Measurements from ENCODE around the gene C19orf25. TPM values are rescaled to one million over a fixed set of nuclear protein-coding genes. Genes with fewer than 3 reads are reported as not detected.

C19orf25 gene
- total RNA-seq, 4 donors from 2014 or later, result 35.5 to 68.5 (median 61.9) TPM

GRCh38 chr19:1438035-1438932, 40.7 kb downstream of the C19orf25 start, which contains the start of gene RPS15:
TSS of gene RPS15 (plus strand) at chr19:1438396. CDS start at chr19:1438426, 30 bp downstream.
- Histone ChIP-seq H3K27me3 (no peaks in the 10 kb centered on the region), H3K4me1 (peaks cover 0 to 15% (median 9%) of the 10 kb centered on the region in 4 donors), H3K36me3 (peaks cover 0 to 56% (median 0%) of the 10 kb centered on the region in 3 donors), H3K27ac (peak within 1 kb of the TSS; percentile 79 to 89 (median 88)), H3K9me3 (no peaks in the 10 kb centered on the region), H3K4me3 (peak within 1 kb of the TSS; percentile 70 to 92 (median 77))
- peak; percentile 93 to 99 (median 98) for TF ChIP-seq CTCF (IDR thresholded peaks at IDR 0.05)
- TF ChIP-seq POLR2A (IDR thresholded peaks at IDR 0.05), result peak; percentile 86 to 89
- peak; percentile 89 to 99 (median 97) for DNase-seq

- Histone ChIP-seq H3K9me3 (no peaks in the 10 kb centered on the region), H3K27ac (peak overlapping the region in 3 of 4 donors; percentile 56 to 88 (median 87)), H3K36me3 (peaks cover 0 to 60% (median 0%) of the 10 kb centered on the region in 3 donors), H3K4me3 (peak overlapping the region in 3 of 4 donors; percentile 70 to 84 (median 70)), H3K27me3 (no peaks in the 10 kb centered on the region), H3K4me1 (peaks cover 0 to 15% (median 9%) of the 10 kb centered on the region in 4 donors)
- no peak for DNase-seq
- TF ChIP-seq POLR2A (IDR thresholded peaks at IDR 0.05), result no peak
- no peak for TF ChIP-seq CTCF (IDR thresholded peaks at IDR 0.05)
Measured at GRCh38 chr19:1437609-1438008, 41.4 kb downstream of the C19orf25 start.

GRCh38 chr19:1435378-1435989, 43.5 kb downstream of the C19orf25 start:
- TF ChIP-seq CTCF (IDR thresholded peaks at IDR 0.05) (no peak), POLR2A (IDR thresholded peaks at IDR 0.05) (no peak)
- Histone ChIP-seq H3K36me3 (peaks cover 0 to 63% (median 0%) of the 10 kb centered on the region in 3 donors), H3K9me3 (no peaks in the 10 kb centered on the region), H3K4me3 (no peak overlapping the region), H3K27ac (no peak overlapping the region), H3K27me3 (no peaks in the 10 kb centered on the region), H3K4me1 (peaks cover 0 to 15% (median 9%) of the 10 kb centered on the region in 4 donors)
- DNase-seq, result no peak

GRCh38 chr19:1434577-1435060, 44.4 kb downstream of the C19orf25 start:
- no peak for TF ChIP-seq POLR2A (IDR thresholded peaks at IDR 0.05)
- TF ChIP-seq CTCF (IDR thresholded peaks at IDR 0.05), result no peak
- H3K36me3 ChIP-seq, result peaks cover 0 to 63% (median 0%) of the 10 kb centered on the region in 3 donors
- H3K4me1 ChIP-seq, result peaks cover 0 to 10% (median 6%) of the 10 kb centered on the region in 4 donors
- H3K9me3 ChIP-seq, result no peaks in the 10 kb centered on the region
- no peak for DNase-seq
- no peaks in the 10 kb centered on the region for H3K27me3 ChIP-seq
- H3K4me3 ChIP-seq, result no peak overlapping the region
- no peak overlapping the region for H3K27ac ChIP-seq

GRCh38 chr19:1434040-1434366, 45.0 kb downstream of the C19orf25 start:
- Histone ChIP-seq H3K4me1 (peaks cover 0 to 4% (median under 1%) of the 10 kb centered on the region in 4 donors), H3K27me3 (no peaks in the 10 kb centered on the region), H3K4me3 (no peak overlapping the region), H3K27ac (no peak overlapping the region), H3K36me3 (peaks cover 0 to 66% (median 0%) of the 10 kb centered on the region in 3 donors), H3K9me3 (no peaks in the 10 kb centered on the region)
- TF ChIP-seq CTCF (IDR thresholded peaks at IDR 0.05), result no peak
- no peak for TF ChIP-seq POLR2A (IDR thresholded peaks at IDR 0.05)
- no peak for DNase-seq

Measured in Peyer's patch (tissue), 4 donors.